ENCODE results near the gene MYBPC3.

DNA sequence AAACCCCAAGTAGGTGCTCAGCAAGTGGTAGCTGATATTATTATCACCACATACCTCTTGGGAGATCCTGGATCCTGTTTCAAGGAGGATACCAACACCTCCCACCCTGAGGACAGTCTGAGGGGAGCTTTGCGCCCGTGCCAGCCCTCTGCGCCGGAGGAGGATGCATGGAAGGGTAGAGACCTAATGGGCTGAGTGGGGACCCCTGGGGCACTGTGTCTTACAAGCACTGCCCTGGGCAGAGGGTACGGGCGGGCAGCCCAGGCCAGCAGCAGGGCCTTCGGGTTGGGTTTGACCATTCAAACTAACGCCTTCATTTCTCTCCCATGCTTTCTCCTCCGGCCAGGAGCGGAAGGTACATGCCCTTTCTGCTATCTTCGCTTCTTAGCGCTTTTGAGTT is 26.3 kb downstream of the MYBPC3 start:
- TF ChIP-seq, protein P1, sequence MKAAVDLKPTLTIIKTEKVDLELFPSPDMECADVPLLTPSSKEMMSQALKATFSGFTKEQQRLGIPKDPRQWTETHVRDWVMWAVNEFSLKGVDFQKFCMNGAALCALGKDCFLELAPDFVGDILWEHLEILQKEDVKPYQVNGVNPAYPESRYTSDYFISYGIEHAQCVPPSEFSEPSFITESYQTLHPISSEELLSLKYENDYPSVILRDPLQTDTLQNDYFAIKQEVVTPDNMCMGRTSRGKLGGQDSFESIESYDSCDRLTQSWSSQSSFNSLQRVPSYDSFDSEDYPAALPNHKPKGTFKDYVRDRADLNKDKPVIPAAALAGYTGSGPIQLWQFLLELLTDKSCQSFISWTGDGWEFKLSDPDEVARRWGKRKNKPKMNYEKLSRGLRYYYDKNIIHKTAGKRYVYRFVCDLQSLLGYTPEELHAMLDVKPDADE (IDR thresholded peaks at IDR 0.05): no peak
- no peak for TF ChIP-seq EZH2 (IDR thresholded peaks at IDR 0.05; ENCODE audit: low read depth, unreplicated experiment)
- TF ChIP-seq, protein P2, sequence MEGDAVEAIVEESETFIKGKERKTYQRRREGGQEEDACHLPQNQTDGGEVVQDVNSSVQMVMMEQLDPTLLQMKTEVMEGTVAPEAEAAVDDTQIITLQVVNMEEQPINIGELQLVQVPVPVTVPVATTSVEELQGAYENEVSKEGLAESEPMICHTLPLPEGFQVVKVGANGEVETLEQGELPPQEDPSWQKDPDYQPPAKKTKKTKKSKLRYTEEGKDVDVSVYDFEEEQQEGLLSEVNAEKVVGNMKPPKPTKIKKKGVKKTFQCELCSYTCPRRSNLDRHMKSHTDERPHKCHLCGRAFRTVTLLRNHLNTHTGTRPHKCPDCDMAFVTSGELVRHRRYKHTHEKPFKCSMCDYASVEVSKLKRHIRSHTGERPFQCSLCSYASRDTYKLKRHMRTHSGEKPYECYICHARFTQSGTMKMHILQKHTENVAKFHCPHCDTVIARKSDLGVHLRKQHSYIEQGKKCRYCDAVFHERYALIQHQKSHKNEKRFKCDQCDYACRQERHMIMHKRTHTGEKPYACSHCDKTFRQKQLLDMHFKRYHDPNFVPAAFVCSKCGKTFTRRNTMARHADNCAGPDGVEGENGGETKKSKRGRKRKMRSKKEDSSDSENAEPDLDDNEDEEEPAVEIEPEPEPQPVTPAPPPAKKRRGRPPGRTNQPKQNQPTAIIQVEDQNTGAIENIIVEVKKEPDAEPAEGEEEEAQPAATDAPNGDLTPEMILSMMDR (conservative IDR thresholded peaks at IDR 0.05; ENCODE audit: low read depth in 2 of 2): no peak
- no peak for TF ChIP-seq POLR2AphosphoS5 (IDR thresholded peaks at IDR 0.05; ENCODE audit: low read depth)
- no peak for TF ChIP-seq CREB1 (CRISPR knock-in tag; IDR thresholded peaks at IDR 0.05; ENCODE audit: low read depth)

Data from GM23338 (cell line).